GM18909 (cell line): ENCODE results near the gene LHCGR.

Experiments
- ATAC-seq: cut with Tn5 transposase; IDR thresholded peaks from one replicate; pipeline ENCODE4 v1.9.1; 2021; ENCODE audit warnings: mild to moderate bottlenecking; ENCODE audit not compliant: unreplicated experiment, poor library complexity

The LHCGR gene

GRCh38 chr2:48755473-48755872 is at the start of gene LHCGR:
Gene LHCGR (minus strand): TSS chr2:48755724. CDS start chr2:48755671, 53 bp downstream.
- ATAC-seq, result no peak

- ATAC-seq, result no peak
Observed at GRCh38 chr2:48799601-48800000, 44.1 kb upstream of the LHCGR start.

GRCh38 chr2:48795065-48795464 is 39.5 kb upstream of the LHCGR start:
- no peak for ATAC-seq

- no peak for ATAC-seq
Observed at GRCh38 chr2:48793671-48794070, 38.1 kb upstream of the LHCGR start.

GRCh38 chr2:48792030-48792429 is 36.5 kb upstream of the LHCGR start:
- ATAC-seq, result no peak

GRCh38 chr2:48790407-48791170 is 35.1 kb upstream of the LHCGR start:
- no peak for ATAC-seq

GRCh38 chr2:48787580-48787979 is 32.1 kb upstream of the LHCGR start:
- no peak for ATAC-seq

GRCh38 chr2:48781366-48781765 is 25.8 kb upstream of the LHCGR start:
- no peak for ATAC-seq

- no peak for ATAC-seq
Observed at GRCh38 chr2:48779019-48779716, 23.6 kb upstream of the LHCGR start.

GRCh38 chr2:48774251-48774650 is 18.7 kb upstream of the LHCGR start:
- no peak for ATAC-seq

- ATAC-seq, result no peak
Observed at GRCh38 chr2:48771241-48772014, 15.9 kb upstream of the LHCGR start.

- no peak for ATAC-seq
Observed at GRCh38 chr2:48770181-48770580, 14.7 kb upstream of the LHCGR start.

GRCh38 chr2:48768669-48769068 is 13.1 kb upstream of the LHCGR start:
- no peak for ATAC-seq

- ATAC-seq, result no peak
Observed at GRCh38 chr2:48767330-48767729, 11.8 kb upstream of the LHCGR start.

- ATAC-seq, result no peak
Observed at GRCh38 chr2:48760826-48761225, 5.3 kb upstream of the LHCGR start.

- no peak for ATAC-seq
Observed at GRCh38 chr2:48759682-48760081, 4.2 kb upstream of the LHCGR start.

- peak; percentile 53 for ATAC-seq
Observed at GRCh38 chr2:48756289-48756688, 765 bp upstream of the LHCGR start.

- ATAC-seq, result no peak
Observed at GRCh38 chr2:48754874-48755273, 650 bp downstream of the LHCGR start.

- ATAC-seq, result peak; percentile 49
Observed at GRCh38 chr2:48753228-48753627, 2.3 kb downstream of the LHCGR start.

GRCh38 chr2:48750128-48750739 is 5.3 kb downstream of the LHCGR start:
- ATAC-seq, result peak; percentile 74
